Fibroblast of pulmonary artery (primary cell): ENCODE measurements around the gene CSMD2.
"Not testable (repeated sequence)": the region's sequence is repeated elsewhere in the genome, so short reads cannot be mapped to it uniquely, and the experiment has no call there.

Source experiments
- DNase-seq: peaks from one replicate; pipeline ENCODE4 v3.0.0-alpha.2; 2010; ENCODE audit warnings: low read depth
- H3K4me3 ChIP-seq: replicated peaks from 2 replicates; pipeline ENCODE4 v1.5.1; 2011; ENCODE audit warnings: low read depth, mild to moderate bottlenecking, control low read depth, low read length, moderate library complexity
- TF ChIP-seq, protein P1 (sequence below): IDR thresholded peaks from 2 replicates; pipeline ENCODE4 v1.5.1; 2011; ENCODE audit warnings: mild to moderate bottlenecking, control low read depth, low read length, inconsistent platforms; ENCODE audit errors: missing control alignments

The CSMD2 gene

DNA sequence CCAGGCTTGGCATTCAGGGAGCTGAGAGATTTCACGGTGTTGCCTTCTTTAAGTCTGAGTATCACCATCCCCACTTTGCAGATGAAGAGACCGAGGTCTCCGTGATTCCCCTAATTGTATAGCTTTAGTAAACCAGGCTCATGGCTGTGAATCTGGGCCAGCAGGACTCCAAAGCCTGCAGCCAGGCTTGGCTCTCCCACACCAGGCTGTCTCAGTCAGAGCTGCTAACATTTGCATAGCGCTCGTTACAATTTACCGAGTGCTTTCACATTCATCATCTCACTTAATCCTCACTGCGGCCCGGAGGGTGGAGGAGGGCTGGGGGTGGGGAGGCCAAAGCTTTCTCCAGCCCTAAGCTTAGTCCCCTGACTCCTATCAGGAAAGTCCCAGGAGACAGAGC lies 23.4 kb upstream of the CSMD2 start:
- H3K4me3 ChIP-seq, result no peak overlapping the region
- no peak for DNase-seq
- TF ChIP-seq, protein P1, sequence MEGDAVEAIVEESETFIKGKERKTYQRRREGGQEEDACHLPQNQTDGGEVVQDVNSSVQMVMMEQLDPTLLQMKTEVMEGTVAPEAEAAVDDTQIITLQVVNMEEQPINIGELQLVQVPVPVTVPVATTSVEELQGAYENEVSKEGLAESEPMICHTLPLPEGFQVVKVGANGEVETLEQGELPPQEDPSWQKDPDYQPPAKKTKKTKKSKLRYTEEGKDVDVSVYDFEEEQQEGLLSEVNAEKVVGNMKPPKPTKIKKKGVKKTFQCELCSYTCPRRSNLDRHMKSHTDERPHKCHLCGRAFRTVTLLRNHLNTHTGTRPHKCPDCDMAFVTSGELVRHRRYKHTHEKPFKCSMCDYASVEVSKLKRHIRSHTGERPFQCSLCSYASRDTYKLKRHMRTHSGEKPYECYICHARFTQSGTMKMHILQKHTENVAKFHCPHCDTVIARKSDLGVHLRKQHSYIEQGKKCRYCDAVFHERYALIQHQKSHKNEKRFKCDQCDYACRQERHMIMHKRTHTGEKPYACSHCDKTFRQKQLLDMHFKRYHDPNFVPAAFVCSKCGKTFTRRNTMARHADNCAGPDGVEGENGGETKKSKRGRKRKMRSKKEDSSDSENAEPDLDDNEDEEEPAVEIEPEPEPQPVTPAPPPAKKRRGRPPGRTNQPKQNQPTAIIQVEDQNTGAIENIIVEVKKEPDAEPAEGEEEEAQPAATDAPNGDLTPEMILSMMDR, result no peak

DNA sequence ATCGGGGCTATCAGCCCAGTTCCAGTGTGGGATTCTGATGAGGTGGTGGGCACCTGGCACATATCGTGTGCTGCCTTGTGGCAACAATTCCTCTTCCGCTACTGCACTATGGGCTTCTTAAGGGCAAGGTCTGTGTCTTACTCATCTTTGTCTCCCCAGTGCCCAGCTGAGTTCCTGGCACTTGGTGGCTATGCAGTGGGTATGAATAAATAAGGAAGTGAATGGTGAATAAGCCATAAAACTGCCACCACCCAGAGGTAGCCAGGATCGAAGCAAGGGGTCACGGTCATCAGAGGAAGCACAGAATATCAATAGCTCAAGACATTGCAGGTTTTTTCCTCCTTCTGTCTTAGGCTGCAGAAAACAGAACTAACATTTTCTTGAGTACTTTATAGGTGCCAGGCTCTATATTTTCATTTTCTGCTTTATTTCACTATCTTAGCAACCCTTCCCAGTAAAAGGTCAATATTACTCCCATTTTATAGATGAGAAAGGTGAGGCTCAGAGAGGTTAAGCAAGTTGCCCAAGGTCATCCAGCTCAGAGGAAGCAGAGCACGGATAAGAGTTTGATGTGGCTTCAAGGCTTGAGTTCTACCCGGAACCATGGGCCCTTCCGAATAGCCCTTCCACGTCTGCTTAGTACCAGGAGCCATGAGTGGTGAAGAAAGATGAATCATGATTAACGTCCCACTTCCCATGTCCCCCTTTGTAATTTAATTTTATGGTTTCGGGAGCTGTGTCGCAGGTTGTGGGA lies 21.9 kb upstream of the CSMD2 start:
- TF ChIP-seq, protein P1, result no peak
- no peak overlapping the region for H3K4me3 ChIP-seq
- no peak for DNase-seq

DNA sequence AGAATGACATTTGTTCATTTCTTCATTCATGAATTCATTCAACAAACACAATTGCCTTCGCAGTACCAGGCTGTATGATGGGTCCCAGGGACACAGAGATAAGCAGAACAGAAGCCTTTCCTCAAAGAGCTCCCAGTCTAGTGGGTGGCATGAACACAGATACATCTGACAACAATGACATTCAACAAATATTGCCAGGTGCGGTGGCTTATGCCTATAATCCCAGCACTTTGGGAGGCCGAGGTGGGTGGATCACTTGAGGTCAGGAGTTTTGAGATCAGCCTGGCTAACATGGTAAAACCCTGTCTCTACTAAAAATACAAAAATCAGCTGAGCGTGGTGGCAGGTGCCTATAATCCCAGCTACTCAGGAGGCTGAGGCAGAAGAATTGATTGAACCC lies 18.4 kb upstream of the CSMD2 start:
- not testable (repeated sequence) for H3K4me3 ChIP-seq, DNase-seq

DNA sequence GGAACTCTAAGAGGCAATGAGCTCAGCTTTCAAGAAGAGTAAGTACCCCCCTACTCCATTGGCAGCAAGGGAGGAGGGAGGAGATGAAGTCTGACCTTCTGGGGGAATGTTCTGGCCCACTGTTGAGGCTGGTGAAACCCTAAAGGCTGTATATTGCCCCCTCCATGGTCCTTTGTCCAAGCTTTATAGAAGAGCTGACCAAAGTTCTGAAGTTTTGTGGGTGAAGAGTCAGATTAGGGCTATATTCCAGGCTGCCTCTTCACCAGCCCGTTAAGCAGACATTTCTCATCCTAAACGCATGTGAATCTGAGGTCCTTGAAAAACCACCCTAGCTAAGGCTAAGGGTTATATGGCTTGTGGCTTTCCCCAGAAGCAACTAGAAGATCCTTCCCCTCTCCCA lies 13.0 kb upstream of the CSMD2 start:
- no peak overlapping the region for H3K4me3 ChIP-seq
- TF ChIP-seq, protein P1, result no peak
- no peak for DNase-seq

DNA sequence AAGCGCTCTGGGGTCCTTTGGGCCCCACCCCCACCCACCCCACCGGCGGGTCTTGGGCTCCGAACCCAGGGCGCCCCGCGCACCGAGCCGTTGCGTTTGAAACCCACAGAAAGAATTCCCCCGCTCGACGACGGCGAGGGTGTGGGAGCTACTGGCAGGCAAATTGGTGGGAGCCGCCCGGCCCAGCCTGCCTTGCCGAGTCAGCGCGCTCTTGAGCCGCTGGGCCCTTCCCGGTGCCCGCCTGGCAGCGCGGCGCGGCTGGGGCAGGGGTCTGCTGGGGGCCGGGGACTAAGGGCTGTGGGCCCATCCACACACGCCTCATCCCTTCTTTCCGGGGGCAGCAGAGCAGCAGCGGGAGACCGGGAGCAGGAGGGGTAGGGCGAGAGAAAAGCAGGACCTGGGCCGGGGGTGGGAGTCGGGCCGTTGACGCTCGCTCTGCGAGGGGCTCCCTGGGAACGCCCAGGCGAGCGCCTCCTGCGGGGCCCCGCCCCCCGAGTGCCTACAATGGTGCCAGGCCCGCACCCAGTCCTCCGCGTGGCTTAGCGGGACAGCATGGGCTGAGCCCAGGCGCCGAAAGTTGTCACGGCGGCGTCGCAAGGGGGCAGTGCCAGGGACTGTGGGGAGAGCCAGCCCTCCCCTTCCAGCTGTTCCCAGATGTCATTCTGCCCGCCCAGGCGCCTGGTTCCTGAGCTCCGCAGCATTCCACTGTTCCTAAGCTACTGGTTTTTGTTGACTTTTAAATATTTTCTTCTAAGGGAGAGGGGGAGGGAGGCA lies 12.0 kb upstream of the CSMD2 start, which contains the start of gene C1orf94:
Gene C1orf94, plus strand, starts transcription at position 78 of the 774 bp plus-strand sequence. CDS start 883 bp downstream, outside the sequence.
- H3K4me3 ChIP-seq, result no peak within 1 kb of the TSS
- TF ChIP-seq, protein P1, result no peak
- DNase-seq, result no peak

DNA sequence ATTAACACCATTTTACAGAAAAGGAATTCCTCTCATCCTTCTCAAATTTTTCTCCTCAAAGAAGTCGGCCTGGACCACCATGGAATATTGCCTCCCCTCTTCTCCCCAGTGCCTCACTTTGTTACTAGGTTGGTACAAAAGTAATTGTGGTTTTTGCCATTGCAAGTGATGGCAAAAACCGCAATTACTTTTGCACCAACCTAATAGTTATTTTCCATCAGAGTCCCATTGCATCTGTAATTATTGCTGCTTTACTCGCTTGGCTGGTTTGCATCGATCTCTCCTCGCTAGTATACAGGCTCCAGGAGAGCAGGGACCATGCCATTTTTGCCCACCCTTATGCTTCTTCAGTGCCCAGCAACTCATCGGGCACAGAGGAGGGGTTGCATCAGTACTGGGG lies 10.7 kb upstream of the CSMD2 start:
- no peak for DNase-seq
- TF ChIP-seq, protein P1, result no peak
- no peak overlapping the region for H3K4me3 ChIP-seq

DNA sequence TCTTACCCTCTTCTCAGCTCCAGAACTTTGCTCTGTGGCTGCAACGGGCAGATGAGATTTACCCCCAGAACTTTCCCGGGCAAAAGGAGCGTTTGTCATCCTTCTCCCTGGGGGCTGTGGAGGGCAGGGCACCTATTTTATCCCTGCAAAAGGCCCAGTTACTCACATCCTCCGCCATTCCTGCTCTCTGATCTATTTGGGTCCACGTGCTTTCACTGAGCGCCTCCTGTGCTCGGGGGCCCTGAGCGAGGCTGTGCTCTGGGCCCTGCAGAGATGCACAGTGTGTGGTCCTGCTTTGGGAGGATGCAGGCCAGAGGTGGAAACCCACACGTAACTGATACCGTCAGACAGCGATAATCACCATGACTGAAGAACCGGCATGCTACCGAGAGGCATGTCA lies 2.4 kb upstream of the CSMD2 start:
- TF ChIP-seq, protein P1, result no peak
- no peak for DNase-seq
- H3K4me3 ChIP-seq, result no peak overlapping the region
